SU-DHL-6 (cell line): ENCODE results near the gene SRRT.
"Not testable (repeated sequence)": the region's sequence is repeated elsewhere in the genome, so short reads cannot be mapped to it uniquely, and the experiment has no call there.

ENCODE experiments used
- H2AFZ ChIP-seq: fragments of 200-600 bp; sonication (generic); 2 replicates; pipeline ENCODE4 v1.6.1; 2014; ENCODE audit warnings: low read depth, mild to moderate bottlenecking, moderate library complexity, mixed read lengths, antibody characterized with exemption, low read length; ENCODE audit not compliant: severe bottlenecking
- H3F3A ChIP-seq: fragments of 200-600 bp; shearing (Covaris generic); 2 replicates; pipeline ENCODE4 v1.6.0; 2016; ENCODE audit warnings: antibody characterized with exemption, mild to moderate bottlenecking; ENCODE audit not compliant: insufficient read depth
- H3K27ac ChIP-seq: fragments of 200-600 bp; sonication (generic); 2 replicates; pipeline ENCODE4 v1.5.1; 2016; ENCODE audit warnings: low read depth, mild to moderate bottlenecking, low read length, moderate library complexity, mixed read lengths
- H3K27me3 ChIP-seq: fragments of 200-600 bp; sonication (generic), shearing (Covaris generic); 2 replicates; pipeline ENCODE4 v1.6.0; 2014; ENCODE audit warnings: mild to moderate bottlenecking, low read length
- H3K36me3 ChIP-seq: fragments of 200-600 bp; sonication (generic); 2 replicates; pipeline ENCODE4 v1.6.1; 2014; ENCODE audit warnings: mild to moderate bottlenecking, low read length, mixed read lengths
- H3K4me2 ChIP-seq: fragments of 300-600, 200-600 bp; shearing (Covaris generic), sonication (generic); 2 replicates; pipeline ENCODE4 v1.6.0; 2014; ENCODE audit warnings: low read length, low read depth, mild to moderate bottlenecking; ENCODE audit not compliant: poor library complexity, severe bottlenecking
- H3K4me3 ChIP-seq: fragments of 200-600 bp; sonication (generic); 2 replicates; pipeline ENCODE4 v1.5.1; 2014; ENCODE audit warnings: antibody characterized with exemption, low read length, mild to moderate bottlenecking, mixed read lengths; ENCODE audit not compliant: insufficient read depth, poor library complexity, severe bottlenecking
- H3K79me2 ChIP-seq: fragments of 200-600 bp; sonication (generic); 2 replicates; pipeline ENCODE4 v1.6.1; 2014; ENCODE audit warnings: mild to moderate bottlenecking, low read length, moderate library complexity; ENCODE audit not compliant: insufficient read depth
- H3K9ac ChIP-seq: fragments of 200-600 bp; sonication (generic); 2 replicates; pipeline ENCODE4 v1.7.0; 2014; ENCODE audit warnings: mild to moderate bottlenecking, low read length
- H3K9me2 ChIP-seq: fragments of 200-600 bp; sonication (generic); replicated peaks from 2 replicates; pipeline ENCODE4 v1.6.1; 2014; ENCODE audit warnings: low read length; ENCODE audit not compliant: insufficient read depth
- H3K9me3 ChIP-seq: fragments of 200-600 bp; sonication (generic); 2 replicates; pipeline ENCODE4 v1.6.1; 2014; ENCODE audit warnings: low read length, mixed read lengths; ENCODE audit not compliant: insufficient read depth
- H4K20me1 ChIP-seq: fragments of 200-600 bp; sonication (generic); 2 replicates; pipeline ENCODE4 v1.6.1; 2014; ENCODE audit warnings: low read depth, mild to moderate bottlenecking, antibody characterized with exemption, low read length, moderate library complexity, mixed read lengths
- CTCF ChIP-seq: fragments of 200-600 bp; sonication (generic); IDR thresholded peaks from one replicate; pipeline ENCODE4 v1.5.1; 2017; ENCODE audit warnings: antibody characterized with exemption, mild to moderate bottlenecking, low read length, moderate library complexity; ENCODE audit not compliant: insufficient read depth, poor library complexity, severe bottlenecking
- EZH2phosphoT487 ChIP-seq: fragments of 200-600 bp; sonication (generic), shearing (Covaris generic); conservative IDR thresholded peaks from 2 replicates; pipeline ENCODE4 v1.6.1; 2018; ENCODE audit warnings: mild to moderate bottlenecking, antibody characterized with exemption, low read length, moderate library complexity, mixed read lengths

Gene SRRT

GRCh38 chr7:100911484-100911883 lies 36.6 kb downstream of the SRRT start:
- H3K27ac ChIP-seq = no peak overlapping the region
- H3K27me3 ChIP-seq = no peaks in the 10 kb centered on the region
- H4K20me1 ChIP-seq = no peaks in the 10 kb centered on the region
- TF ChIP-seq CTCF (no peak), EZH2phosphoT487 (no peak)
- H3K36me3 ChIP-seq = no peaks in the 10 kb centered on the region
- H3K9me3 ChIP-seq = no peaks in the 10 kb centered on the region
- no peak overlapping the region for H3K4me3 ChIP-seq
- no peak overlapping the region for H2AFZ ChIP-seq
- no peak overlapping the region for H3K9ac ChIP-seq
- no peaks in the 10 kb centered on the region for H3F3A ChIP-seq
- no peak overlapping the region for H3K4me2 ChIP-seq
- no peaks in the 10 kb centered on the region for H3K79me2 ChIP-seq
- H3K9me2 ChIP-seq = no peaks in the 10 kb centered on the region

GRCh38 chr7:100914208-100914878 lies 39.4 kb downstream of the SRRT start:
- no peaks in the 10 kb centered on the region for H4K20me1 ChIP-seq
- H2AFZ ChIP-seq = no peak overlapping the region
- no peak overlapping the region for H3K4me2 ChIP-seq
- no peak overlapping the region for H3K4me3 ChIP-seq
- no peaks in the 10 kb centered on the region for H3F3A ChIP-seq
- no peaks in the 10 kb centered on the region for H3K79me2 ChIP-seq
- no peaks in the 10 kb centered on the region for H3K9me2 ChIP-seq
- no peak overlapping the region for H3K27ac ChIP-seq
- H3K9me3 ChIP-seq = no peaks in the 10 kb centered on the region
- no peak for TF ChIP-seq EZH2phosphoT487
- no peak for TF ChIP-seq CTCF
- no peaks in the 10 kb centered on the region for H3K36me3 ChIP-seq
- H3K27me3 ChIP-seq = no peaks in the 10 kb centered on the region
- H3K9ac ChIP-seq = no peak overlapping the region

GRCh38 chr7:100914879-100915447 lies 40.1 kb downstream of the SRRT start:
- Histone ChIP-seq H3K27ac (no peak overlapping the region), H3K9ac (no peak overlapping the region), H3K9me3 (no peaks in the 10 kb centered on the region), H3K36me3 (no peaks in the 10 kb centered on the region), H3K9me2 (no peaks in the 10 kb centered on the region), H3K27me3 (no peaks in the 10 kb centered on the region), H4K20me1 (no peaks in the 10 kb centered on the region), H3K4me2 (no peak overlapping the region), H3K4me3 (no peak overlapping the region), H2AFZ (no peak overlapping the region), H3K79me2 (no peaks in the 10 kb centered on the region), H3F3A (no peaks in the 10 kb centered on the region)
- TF ChIP-seq CTCF (no peak), EZH2phosphoT487 (no peak)

DNA sequence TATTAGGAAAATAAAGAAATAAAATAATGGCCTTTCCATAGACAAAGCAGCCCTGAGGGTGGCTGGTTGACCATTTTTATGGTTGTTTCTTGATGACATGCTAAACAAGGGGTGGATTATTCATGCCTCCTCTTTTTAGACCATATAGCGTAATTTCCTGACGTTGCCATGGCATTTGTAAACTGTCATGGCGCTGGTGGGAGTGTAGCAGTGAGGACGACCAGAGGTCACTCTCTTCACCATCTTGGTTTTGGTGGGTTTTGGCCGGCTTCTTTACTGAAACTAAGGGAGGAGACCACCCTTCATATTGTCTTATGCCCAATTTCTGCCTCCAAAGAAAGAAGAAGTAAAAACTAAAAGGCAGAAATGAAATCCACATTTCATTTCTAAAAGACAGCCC lies 44.4 kb downstream of the SRRT start:
- H2AFZ ChIP-seq, H3K4me3 ChIP-seq, H3K27ac ChIP-seq, H3K79me2 ChIP-seq, H4K20me1 ChIP-seq, H3F3A ChIP-seq, H3K27me3 ChIP-seq, H3K9me2 ChIP-seq, H3K36me3 ChIP-seq, H3K9ac ChIP-seq, H3K9me3 ChIP-seq, H3K4me2 ChIP-seq: not testable (repeated sequence)

- not testable (repeated sequence) for H3F3A ChIP-seq, H3K36me3 ChIP-seq, H3K9me3 ChIP-seq, H3K27me3 ChIP-seq, H3K79me2 ChIP-seq, H3K4me2 ChIP-seq, H3K9me2 ChIP-seq, H3K27ac ChIP-seq, H2AFZ ChIP-seq, H3K4me3 ChIP-seq, H4K20me1 ChIP-seq, H3K9ac ChIP-seq
These were observed 45.0 kb downstream of the SRRT start for GRCh38 chr7:100919779-100920437.
